Endothelial cell of umbilical vein (primary cell): ENCODE results near the gene INSIG2. TPM values are rescaled to one million over a fixed set of nuclear protein-coding genes. Genes with fewer than 3 reads are reported as not detected.
A peak's percentile ranks its signal among the peaks of the same experiment; 100 is the strongest.

ENCODE experiments used
- BruUV-seq: library from RNA; stranded (reverse); fragments of 400-500 nt; replicated peaks from 2 replicates; lab custom pipeline; 2021; lab: Mats Ljungman, UMichigan
- CTCF ChIA-PET: fragments of 300-600, 350-600 bp; sonication (Branson Sonifier 250); formaldehyde crosslinking; loops from one replicate; lab custom pipeline; 2021; ENCODE audit warnings: antibody characterized with exemption, inconsistent platforms; lab: Charles Lee
- POLR2A ChIA-PET: fragments of 300-600, 350-600 bp; sonication (Branson Sonifier 250); formaldehyde crosslinking; loops from one replicate; lab custom pipeline; 2021; ENCODE audit warnings: antibody characterized with exemption, inconsistent platforms; lab: Charles Lee
- DNase-seq: peaks from one replicate; pipeline ENCODE4 v3.0.0-alpha.2; 2011; ENCODE audit warnings: low read depth, low spot score
- FAIRE-seq: peaks from 2 replicates; lab custom pipeline; 2011; peaks lifted over from hg19 to GRCh38; lab: Jason Lieb, UNC
- H2AFZ ChIP-seq: 2 replicates; pipeline ENCODE4 v1.6.0; 2012; ENCODE audit warnings: low read depth, low read length, control low read depth, inconsistent platforms
- H3K27ac ChIP-seq: 2 replicates; pipeline ENCODE4 v1.5.1; 2011; ENCODE audit warnings: low read depth, mild to moderate bottlenecking, control low read depth, low read length, moderate library complexity; ENCODE audit not compliant: insufficient read depth
- H3K27me3 ChIP-seq, 2 experiments: 2 replicates each; pipeline versions ENCODE4 v1.6.0 to v1.6.1; 2011; ENCODE audit warnings: low read length in 2 of 2, mixed read lengths in 1 of 2; ENCODE audit not compliant: control insufficient read depth in 2 of 2, insufficient read depth in 2 of 2
- H3K36me3 ChIP-seq, 2 experiments: 2 replicates in 1 of 2; 3 replicates in 1 of 2; pipeline ENCODE4 v1.5.1; 2011; ENCODE audit warnings: low read length in 2 of 2, mild to moderate bottlenecking in 1 of 2, moderate library complexity in 1 of 2; ENCODE audit not compliant: control insufficient read depth in 2 of 2, insufficient read depth in 2 of 2; ENCODE audit errors: extremely low read depth in 1 of 2
- H3K4me1 ChIP-seq: 3 replicates; pipeline ENCODE4 v1.5.1; 2011; ENCODE audit warnings: mild to moderate bottlenecking, low read length; ENCODE audit not compliant: control insufficient read depth, insufficient read depth; ENCODE audit errors: extremely low read depth
- H3K4me2 ChIP-seq: 2 replicates; pipeline ENCODE4 v1.6.1; 2011; ENCODE audit warnings: low read length, control low read depth, mixed read lengths; ENCODE audit not compliant: insufficient read depth
- H3K4me3 ChIP-seq, 3 experiments: fragments of 200-600 bp in 1 of 3; sonication (generic), shearing (Covaris generic) in 1 of 3; replicated peaks in 1 of 3; 2 replicates each; pipeline ENCODE4 v1.5.1; 2011 to 2016; ENCODE audit warnings: control low read depth in 3 of 3, low read length in 3 of 3, mild to moderate bottlenecking in 2 of 3, inconsistent platforms in 1 of 3, low read depth in 1 of 3, moderate library complexity in 1 of 3; ENCODE audit not compliant: insufficient read depth in 1 of 3
- H3K79me2 ChIP-seq: 2 replicates; pipeline ENCODE4 v1.6.0; 2012; ENCODE audit warnings: low read length, inconsistent platforms; ENCODE audit not compliant: control insufficient read depth, insufficient read depth
- H3K9ac ChIP-seq: replicated peaks from 2 replicates; pipeline ENCODE3; 2011; ENCODE audit warnings: low read length, control low read depth; ENCODE audit not compliant: insufficient read depth; ENCODE audit errors: extremely low read depth
- H3K9me1 ChIP-seq: replicated peaks from 3 replicates; pipeline ENCODE4 v1.6.0; 2011; ENCODE audit warnings: mild to moderate bottlenecking, low read length; ENCODE audit not compliant: control insufficient read depth, insufficient read depth; ENCODE audit errors: extremely low read depth
- H3K9me3 ChIP-seq: replicated peaks from 2 replicates; pipeline ENCODE4 v1.5.1; 2012; ENCODE audit warnings: low read length, inconsistent platforms; ENCODE audit not compliant: control insufficient read depth, insufficient read depth
- H4K20me1 ChIP-seq: replicated peaks from 2 replicates; pipeline ENCODE3; 2011; ENCODE audit warnings: mild to moderate bottlenecking, low read length; ENCODE audit not compliant: control insufficient read depth, insufficient read depth; ENCODE audit errors: extremely low read depth
- EZH2 ChIP-seq: IDR thresholded peaks from 2 replicates; pipeline ENCODE4 v1.6.1; 2012; ENCODE audit warnings: borderline replicate concordance, low read depth, mild to moderate bottlenecking, moderate library complexity, low read length, inconsistent platforms; ENCODE audit not compliant: severe bottlenecking
- JUN ChIP-seq: IDR thresholded peaks from 2 replicates; pipeline ENCODE4 v1.6.1; 2011; ENCODE audit warnings: borderline replicate concordance, low read depth; ENCODE audit not compliant: insufficient read length, insufficient read depth
- POLR2A ChIP-seq: IDR thresholded peaks from 2 replicates; pipeline ENCODE4 v1.6.1; 2012; ENCODE audit warnings: low read depth, mild to moderate bottlenecking, control low read depth, low read length
- dilution Hi-C: fragments of 300-500 bp; cut with MboI; formaldehyde crosslinking; loops from one replicate; pipeline ENCODE4 v1.15.0; 2019; ENCODE audit warnings: low sequenced_read_pairs; ENCODE audit not compliant: extremely low pct_ligation_motif_present
- intact Hi-C: fragments of 100-400 bp; cut with micrococcal nuclease; formaldehyde crosslinking; loops from one replicate; pipeline ENCODE4 v1.10.0; 2022
- polyA plus RNA-seq, 4 experiments: library from polyadenylated mRNA; depleted of rRNA in 3 of 4; stranded (reverse) in 3 of 4; unstranded in 1 of 4; fragments of >200 nt; gene quantifications; 2 replicates each; pipeline versions ENCODE4 v1.2.1 to v1.2.3, GENCODE V29; 2011 to 2012; ENCODE audit warnings: missing spikeins in 1 of 4
- total RNA-seq: library from RNA; stranded (reverse); gene quantifications from 2 replicates; pipeline ENCODE4 v1.2.3, GENCODE V29; 2021

The INSIG2 gene
- total and polyA plus RNA-seq, 2 donors (not counting 3 experiments of a cell fraction or from before 2014, with no cell fraction given): 24.1 to 26.9 TPM

DNA sequence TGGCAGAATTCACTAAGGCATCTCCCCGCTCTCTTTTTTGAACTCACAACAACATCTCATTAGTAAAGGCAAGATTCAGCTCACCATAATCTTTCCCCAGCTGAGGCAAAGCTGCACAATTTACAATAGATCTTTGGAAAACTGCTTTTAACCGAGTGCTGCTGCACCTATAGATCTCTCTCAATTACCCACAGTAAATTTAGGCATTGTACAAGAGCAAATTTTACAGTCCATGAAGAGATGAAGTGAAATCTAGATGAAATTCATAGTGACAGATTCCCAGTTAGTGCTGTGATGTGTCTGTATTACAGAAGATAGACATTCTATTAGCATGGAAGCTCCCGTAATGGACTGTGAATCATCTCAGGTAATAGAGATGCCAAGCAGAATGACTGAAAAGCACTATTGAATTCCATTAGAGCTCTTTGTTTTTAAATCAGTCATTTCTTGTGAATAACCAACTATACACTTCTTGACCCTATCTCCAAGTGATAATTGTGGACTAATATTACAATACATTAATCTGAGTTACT, 36.4 kb upstream of the INSIG2 start:
- Histone ChIP-seq H3K9ac (no peak overlapping the region), H3K27me3 (peaks cover 8 to 12% of the 10 kb centered on the region in 2 experiments), H3K9me1 (no peaks in the 10 kb centered on the region), H3K4me2 (no peak overlapping the region), H4K20me1 (no peaks in the 10 kb centered on the region), H2AFZ (no peak overlapping the region), H3K4me3 (no peak overlapping the region), H3K4me1 (peaks cover 24% of the 10 kb centered on the region), H3K27ac (no peak overlapping the region), H3K79me2 (no peaks in the 10 kb centered on the region), H3K9me3 (no peaks in the 10 kb centered on the region), H3K36me3 (no peaks in the 10 kb centered on the region)
- dilution Hi-C loops: no loop called here
- ChIA-PET POLR2A (no interaction called here), CTCF (interaction anchor here (0.8 to 4.0 kb wide), 7 partner anchors 10 to 803 kb away, joined by 3 to 15 read pairs (median 5); no protein-coding TSS in a partner anchor)
- intact Hi-C loops: no loop called here
- DNase-seq (no peak), FAIRE-seq (no peak)
- no TSS peak for BruUV-seq
- TF ChIP-seq JUN: no peak
- TF ChIP-seq EZH2: peak; percentile 16

DNA sequence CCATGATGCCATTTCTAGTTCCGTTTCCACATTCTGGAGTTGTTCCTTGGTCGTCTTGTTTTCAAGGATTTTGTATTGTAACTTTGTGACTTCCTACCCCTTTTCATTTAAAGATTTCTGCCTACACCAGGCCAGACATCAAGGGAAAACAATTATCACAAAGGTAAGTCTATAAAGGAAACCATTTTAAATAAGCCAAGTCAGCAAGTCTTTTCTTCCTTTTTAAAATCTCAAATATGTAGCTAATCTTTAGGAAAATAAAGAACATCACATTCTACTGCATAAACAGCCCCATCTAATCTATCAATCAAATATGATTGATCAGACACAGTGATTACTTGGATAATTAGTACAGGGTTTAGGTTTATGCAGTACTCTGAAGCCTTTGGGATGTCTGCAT, 35.8 kb upstream of the INSIG2 start:
- DNase-seq (no peak), FAIRE-seq (no peak)
- H3K9me1 ChIP-seq: no peaks in the 10 kb centered on the region
- peaks cover 19% of the 10 kb centered on the region for H3K4me1 ChIP-seq
- H3K79me2 ChIP-seq: no peaks in the 10 kb centered on the region
- POLR2A ChIA-PET: no interaction called here
- no peaks in the 10 kb centered on the region for H4K20me1 ChIP-seq
- intact Hi-C loops (no loop called here), dilution Hi-C loops (no loop called here)
- TF ChIP-seq POLR2A (no peak), EZH2 (peak; percentile 13)
- H3K9ac ChIP-seq: no peak overlapping the region
- no peak overlapping the region for H2AFZ ChIP-seq
- peaks cover 8 to 12% of the 10 kb centered on the region in 2 experiments for H3K27me3 ChIP-seq
- no peak overlapping the region for H3K4me2 ChIP-seq
- H3K9me3 ChIP-seq: no peaks in the 10 kb centered on the region
- H3K27ac ChIP-seq: no peak overlapping the region
- H3K36me3 ChIP-seq: no peaks in the 10 kb centered on the region
- no TSS peak for BruUV-seq
- H3K4me3 ChIP-seq: no peak overlapping the region
- CTCF ChIA-PET: interaction anchor here (0.8 to 4.0 kb wide), 5 partner anchors 10 to 803 kb away, joined by 3 to 15 read pairs (median 5); no protein-coding TSS in a partner anchor
